ENCODE results near the gene AGBL4.

DNA sequence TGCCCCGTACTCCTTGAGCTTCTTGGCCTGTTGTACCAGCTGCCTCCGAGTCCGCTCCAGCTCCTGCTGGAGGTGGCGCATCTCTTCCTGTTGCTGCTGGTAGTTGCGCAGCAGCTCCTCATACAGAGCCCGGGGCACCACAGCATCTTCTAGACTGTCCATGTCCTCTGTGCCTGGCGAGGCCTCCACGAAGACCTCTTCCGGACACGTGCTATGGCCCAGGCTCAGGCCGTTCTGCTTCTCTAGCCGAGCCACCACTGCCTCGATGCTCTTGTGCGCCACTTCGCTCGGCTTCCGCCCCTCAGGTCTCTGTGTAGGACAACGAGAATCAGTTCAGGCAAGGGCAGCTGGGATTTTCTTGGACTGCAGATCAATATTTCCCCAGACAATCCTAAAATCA is 1264.8 kb downstream of the AGBL4 start:
- TF ChIP-seq POLR2AphosphoS5 (IDR thresholded peaks at IDR 0.05): no peak
- TF ChIP-seq, protein P1, sequence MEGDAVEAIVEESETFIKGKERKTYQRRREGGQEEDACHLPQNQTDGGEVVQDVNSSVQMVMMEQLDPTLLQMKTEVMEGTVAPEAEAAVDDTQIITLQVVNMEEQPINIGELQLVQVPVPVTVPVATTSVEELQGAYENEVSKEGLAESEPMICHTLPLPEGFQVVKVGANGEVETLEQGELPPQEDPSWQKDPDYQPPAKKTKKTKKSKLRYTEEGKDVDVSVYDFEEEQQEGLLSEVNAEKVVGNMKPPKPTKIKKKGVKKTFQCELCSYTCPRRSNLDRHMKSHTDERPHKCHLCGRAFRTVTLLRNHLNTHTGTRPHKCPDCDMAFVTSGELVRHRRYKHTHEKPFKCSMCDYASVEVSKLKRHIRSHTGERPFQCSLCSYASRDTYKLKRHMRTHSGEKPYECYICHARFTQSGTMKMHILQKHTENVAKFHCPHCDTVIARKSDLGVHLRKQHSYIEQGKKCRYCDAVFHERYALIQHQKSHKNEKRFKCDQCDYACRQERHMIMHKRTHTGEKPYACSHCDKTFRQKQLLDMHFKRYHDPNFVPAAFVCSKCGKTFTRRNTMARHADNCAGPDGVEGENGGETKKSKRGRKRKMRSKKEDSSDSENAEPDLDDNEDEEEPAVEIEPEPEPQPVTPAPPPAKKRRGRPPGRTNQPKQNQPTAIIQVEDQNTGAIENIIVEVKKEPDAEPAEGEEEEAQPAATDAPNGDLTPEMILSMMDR (IDR thresholded peaks at IDR 0.05): no peak
